Ovary (tissue), 3 donors: ENCODE results near the gene OPRD1.

Experiments
- EP300 ChIP-seq: sonication (generic); formaldehyde crosslinking; IDR thresholded peaks from one replicate; pipeline ENCODE4 v1.6.1; 2017; ENCODE audit warnings: antibody characterized with exemption
- POLR2A ChIP-seq: fragments of 450-650 bp; IDR thresholded peaks from one replicate; pipeline ENCODE4 v1.6.1; 2017; ENCODE audit warnings: antibody characterized with exemption, mild to moderate bottlenecking, moderate library complexity
- TF ChIP-seq, protein P1 (sequence below), 3 donors: fragments of 450-650 bp in 2 of 3; fragments of 200-600 bp in 1 of 3; IDR thresholded peaks; one replicate each; pipeline versions ENCODE4 v1.5.1 to v1.8.0; 2016 to 2022; ENCODE audit warnings: antibody characterized with exemption in 3 of 3, mild to moderate bottlenecking in 1 of 3
- donor health status: DM: no; HTN: no; CAD: no.

- TF ChIP-seq, protein P1, sequence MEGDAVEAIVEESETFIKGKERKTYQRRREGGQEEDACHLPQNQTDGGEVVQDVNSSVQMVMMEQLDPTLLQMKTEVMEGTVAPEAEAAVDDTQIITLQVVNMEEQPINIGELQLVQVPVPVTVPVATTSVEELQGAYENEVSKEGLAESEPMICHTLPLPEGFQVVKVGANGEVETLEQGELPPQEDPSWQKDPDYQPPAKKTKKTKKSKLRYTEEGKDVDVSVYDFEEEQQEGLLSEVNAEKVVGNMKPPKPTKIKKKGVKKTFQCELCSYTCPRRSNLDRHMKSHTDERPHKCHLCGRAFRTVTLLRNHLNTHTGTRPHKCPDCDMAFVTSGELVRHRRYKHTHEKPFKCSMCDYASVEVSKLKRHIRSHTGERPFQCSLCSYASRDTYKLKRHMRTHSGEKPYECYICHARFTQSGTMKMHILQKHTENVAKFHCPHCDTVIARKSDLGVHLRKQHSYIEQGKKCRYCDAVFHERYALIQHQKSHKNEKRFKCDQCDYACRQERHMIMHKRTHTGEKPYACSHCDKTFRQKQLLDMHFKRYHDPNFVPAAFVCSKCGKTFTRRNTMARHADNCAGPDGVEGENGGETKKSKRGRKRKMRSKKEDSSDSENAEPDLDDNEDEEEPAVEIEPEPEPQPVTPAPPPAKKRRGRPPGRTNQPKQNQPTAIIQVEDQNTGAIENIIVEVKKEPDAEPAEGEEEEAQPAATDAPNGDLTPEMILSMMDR (IDR thresholded peaks at IDR 0.05): no peak
- TF ChIP-seq POLR2A: no peak
- no peak for TF ChIP-seq EP300
Observed at GRCh38 chr1:28900562-28900961, 88.6 kb downstream of the OPRD1 start.
